Colon (tissue), 2 donors: ENCODE measurements around the gene MUC2.

Source experiments
- FAIRE-seq: peaks from 2 replicates; lab custom pipeline; 2012; peaks lifted over from hg19 to GRCh38; lab: Jason Lieb, UNC
- donor health status: control.
- donor health status: control.

The MUC2 gene

GRCh38 chr11:1074244-1075221, at the start of gene MUC2:
Gene MUC2 (plus strand): TSS chr11:1074874.
- no peak for FAIRE-seq

GRCh38 chr11:1025410-1026162, 49.1 kb upstream of the MUC2 start:
- FAIRE-seq, result no peak

- no peak for FAIRE-seq
Measured at GRCh38 chr11:1026163-1026450, 48.6 kb upstream of the MUC2 start.

- FAIRE-seq, result no peak
Measured at GRCh38 chr11:1026641-1027482, 47.8 kb upstream of the MUC2 start.

- FAIRE-seq, result no peak
Measured at GRCh38 chr11:1027483-1028290, 47.0 kb upstream of the MUC2 start.

- no peak for FAIRE-seq
Measured at GRCh38 chr11:1028291-1028540, 46.5 kb upstream of the MUC2 start.

GRCh38 chr11:1028616-1029015, 46.1 kb upstream of the MUC2 start:
- no peak for FAIRE-seq

- no peak for FAIRE-seq
Measured at GRCh38 chr11:1029051-1029450, 45.6 kb upstream of the MUC2 start.

GRCh38 chr11:1029654-1030053, 45.0 kb upstream of the MUC2 start:
- FAIRE-seq, result no peak

GRCh38 chr11:1030086-1030485, 44.6 kb upstream of the MUC2 start:
- FAIRE-seq, result no peak

- no peak for FAIRE-seq
Measured at GRCh38 chr11:1030556-1030955, 44.1 kb upstream of the MUC2 start.

- FAIRE-seq, result no peak
Measured at GRCh38 chr11:1031121-1031899, 43.4 kb upstream of the MUC2 start.

- no peak for FAIRE-seq
Measured at GRCh38 chr11:1032310-1032891, 42.3 kb upstream of the MUC2 start.

GRCh38 chr11:1033016-1033798, 41.5 kb upstream of the MUC2 start:
- no peak for FAIRE-seq

- no peak for FAIRE-seq
Measured at GRCh38 chr11:1034001-1034400, 40.7 kb upstream of the MUC2 start.

- FAIRE-seq, result no peak
Measured at GRCh38 chr11:1034456-1035295, 40.0 kb upstream of the MUC2 start.

- FAIRE-seq, result no peak
Measured at GRCh38 chr11:1035577-1036283, 38.9 kb upstream of the MUC2 start.

- no peak for FAIRE-seq
Measured at GRCh38 chr11:1036303-1036923, 38.3 kb upstream of the MUC2 start, which contains the start of gene MUC6. Gene MUC6 (minus strand): TSS chr11:1036718. CDS start chr11:1036655, 63 bp downstream.
